NCI-H748 (cell line): ENCODE data around the gene SCGB1C2.
"Not testable (repeated sequence)": the region's sequence is repeated elsewhere in the genome, so short reads cannot be mapped to it uniquely, and the experiment has no call there.

Source experiments
- DNase-seq: peaks from one replicate; lab custom pipeline; 2025; ENCODE audit not compliant: unreplicated experiment; lab: John Stamatoyannopoulos, UW

The SCGB1C2 gene

GRCh38 chr17:148757-149156 lies 11.4 kb downstream of the SCGB1C2 start:
- no peak for DNase-seq

- no peak for DNase-seq
Observed at GRCh38 chr17:149231-149630, 11.9 kb downstream of the SCGB1C2 start.

- peak; percentile 26 for DNase-seq
Observed at GRCh38 chr17:149897-150584, 12.7 kb downstream of the SCGB1C2 start.

- no peak for DNase-seq
Observed at GRCh38 chr17:151004-151403, 13.6 kb downstream of the SCGB1C2 start.

GRCh38 chr17:151886-152859 lies 14.8 kb downstream of the SCGB1C2 start:
- no peak for DNase-seq

- no peak for DNase-seq
Observed at GRCh38 chr17:152860-153420, 15.6 kb downstream of the SCGB1C2 start.

GRCh38 chr17:153851-154250 lies 16.5 kb downstream of the SCGB1C2 start:
- no peak for DNase-seq

- no peak for DNase-seq
Observed at GRCh38 chr17:155576-155975, 18.2 kb downstream of the SCGB1C2 start.

GRCh38 chr17:156094-156621 lies 18.8 kb downstream of the SCGB1C2 start:
- no peak for DNase-seq

GRCh38 chr17:156946-157345 lies 19.6 kb downstream of the SCGB1C2 start:
- no peak for DNase-seq

GRCh38 chr17:157901-158300 lies 20.5 kb downstream of the SCGB1C2 start:
- no peak for DNase-seq

GRCh38 chr17:158379-158778 lies 21.0 kb downstream of the SCGB1C2 start:
- DNase-seq, result no peak

- DNase-seq, result no peak
Observed at GRCh38 chr17:159609-160008, 22.2 kb downstream of the SCGB1C2 start.

- DNase-seq, result no peak
Observed at GRCh38 chr17:160336-160735, 23.0 kb downstream of the SCGB1C2 start.

- no peak for DNase-seq
Observed at GRCh38 chr17:161481-161880, 24.1 kb downstream of the SCGB1C2 start.

GRCh38 chr17:162689-163088 lies 25.3 kb downstream of the SCGB1C2 start:
- DNase-seq, result no peak

GRCh38 chr17:163514-164098 lies 26.2 kb downstream of the SCGB1C2 start:
- DNase-seq, result no peak

- peak; percentile 54 for DNase-seq
Observed at GRCh38 chr17:164303-165235, 27.2 kb downstream of the SCGB1C2 start.

GRCh38 chr17:165939-166338 lies 28.6 kb downstream of the SCGB1C2 start:
- no peak for DNase-seq

GRCh38 chr17:168614-169013 lies 31.2 kb downstream of the SCGB1C2 start:
- not testable (repeated sequence) for DNase-seq
